ENCODE measurements around the gene AFAP1. TPM values are rescaled to one million over a fixed set of nuclear protein-coding genes. Genes with fewer than 3 reads are reported as not detected.

Gene AFAP1
- polyA plus RNA-seq, 2 donors: 2.0 to 4.0 TPM

GRCh38 chr4:7938609-7939376 lies 868 bp downstream of the AFAP1 start:
- H3K9me3 ChIP-seq (ENCODE audit: control insufficient read depth in 2 of 2, insufficient read depth in 1 of 2, low read depth in 1 of 2, low read length in 1 of 2): no peaks in the 10 kb centered on the region
- H3K4me1 ChIP-seq (ENCODE audit: control insufficient read depth in 2 of 2, insufficient read depth in 2 of 2, low read length in 1 of 2): peaks cover 0 to 14% of the 10 kb centered on the region in 2 donors
- no peaks in the 10 kb centered on the region for H3K27me3 ChIP-seq (ENCODE audit: control insufficient read depth in 1 of 2, insufficient read depth in 2 of 2, low read length in 2 of 2)
- no peaks in the 10 kb centered on the region for H3K36me3 ChIP-seq (ENCODE audit: control insufficient read depth in 2 of 2, insufficient read depth in 2 of 2, low read length in 1 of 2)
- WGBS, 2 donors: 2% methylated on average over 54 to 75 of the region's 75 CpGs
- H3K27ac ChIP-seq (ENCODE audit: low read depth in 2 of 2, low read length in 1 of 2): peak overlapping the region; percentile 90 to 92
- H3K4me3 ChIP-seq (ENCODE audit: low read depth in 1 of 2, low read length in 2 of 2): peak overlapping the region; percentile 67 to 82

- Histone ChIP-seq H3K27ac (ENCODE audit: low read depth in 2 of 2, low read length in 1 of 2) (peak overlapping the region; percentile 44 to 92), H3K36me3 (ENCODE audit: control insufficient read depth in 2 of 2, insufficient read depth in 2 of 2, low read length in 1 of 2) (no peaks in the 10 kb centered on the region), H3K9me3 (ENCODE audit: control insufficient read depth in 2 of 2, insufficient read depth in 1 of 2, low read depth in 1 of 2, low read length in 1 of 2) (no peaks in the 10 kb centered on the region), H3K27me3 (ENCODE audit: control insufficient read depth in 1 of 2, insufficient read depth in 2 of 2, low read length in 2 of 2) (no peaks in the 10 kb centered on the region), H3K4me3 (ENCODE audit: low read depth in 1 of 2, low read length in 2 of 2) (peak overlapping the region; percentile 67 to 82), H3K4me1 (ENCODE audit: control insufficient read depth in 2 of 2, insufficient read depth in 2 of 2, low read length in 1 of 2) (peaks cover 0 to 14% of the 10 kb centered on the region in 2 donors)
- 11 to 14% methylated on average over 6 of the region's 6 CpGs for WGBS, 2 donors
These were observed 1.4 kb downstream of the AFAP1 start for GRCh38 chr4:7938266-7938608.

GRCh38 chr4:7937006-7937405 lies 2.7 kb downstream of the AFAP1 start:
- Histone ChIP-seq H3K4me1 (ENCODE audit: control insufficient read depth in 2 of 2, insufficient read depth in 2 of 2, low read length in 1 of 2) (peaks cover 2 to 14% of the 10 kb centered on the region in 2 donors), H3K9me3 (ENCODE audit: control insufficient read depth in 2 of 2, insufficient read depth in 1 of 2, low read depth in 1 of 2, low read length in 1 of 2) (no peaks in the 10 kb centered on the region), H3K27ac (ENCODE audit: low read depth in 2 of 2, low read length in 1 of 2) (no peak overlapping the region), H3K36me3 (ENCODE audit: control insufficient read depth in 2 of 2, insufficient read depth in 2 of 2, low read length in 1 of 2) (no peaks in the 10 kb centered on the region), H3K27me3 (ENCODE audit: control insufficient read depth in 1 of 2, insufficient read depth in 2 of 2, low read length in 2 of 2) (no peaks in the 10 kb centered on the region), H3K4me3 (ENCODE audit: low read depth in 1 of 2, low read length in 2 of 2) (no peak overlapping the region)
- WGBS, 2 donors: 80 to 82% methylated on average over 2 of the region's 2 CpGs

GRCh38 chr4:7933651-7934510 lies 5.8 kb downstream of the AFAP1 start:
- no peaks in the 10 kb centered on the region for H3K36me3 ChIP-seq (ENCODE audit: control insufficient read depth in 2 of 2, insufficient read depth in 2 of 2, low read length in 1 of 2)
- H3K27me3 ChIP-seq (ENCODE audit: control insufficient read depth in 1 of 2, insufficient read depth in 2 of 2, low read length in 2 of 2): no peaks in the 10 kb centered on the region
- H3K4me3 ChIP-seq (ENCODE audit: low read depth in 1 of 2, low read length in 2 of 2): no peak overlapping the region
- 38 to 57% methylated on average over 14 of the region's 14 CpGs for WGBS, 2 donors
- H3K27ac ChIP-seq (ENCODE audit: low read depth in 2 of 2, low read length in 1 of 2): peak overlapping the region in 1 of 2 donors; percentile 33
- no peaks in the 10 kb centered on the region for H3K9me3 ChIP-seq (ENCODE audit: control insufficient read depth in 2 of 2, insufficient read depth in 1 of 2, low read depth in 1 of 2, low read length in 1 of 2)
- H3K4me1 ChIP-seq (ENCODE audit: control insufficient read depth in 2 of 2, insufficient read depth in 2 of 2, low read length in 1 of 2): peaks cover 2 to 15% of the 10 kb centered on the region in 2 donors

- H3K27ac ChIP-seq (ENCODE audit: low read depth in 2 of 2, low read length in 1 of 2): no peak overlapping the region
- no peaks in the 10 kb centered on the region for H3K9me3 ChIP-seq (ENCODE audit: control insufficient read depth in 2 of 2, insufficient read depth in 1 of 2, low read depth in 1 of 2, low read length in 1 of 2)
- H3K36me3 ChIP-seq (ENCODE audit: control insufficient read depth in 2 of 2, insufficient read depth in 2 of 2, low read length in 1 of 2): no peaks in the 10 kb centered on the region
- H3K4me3 ChIP-seq (ENCODE audit: low read depth in 1 of 2, low read length in 2 of 2): no peak overlapping the region
- H3K4me1 ChIP-seq (ENCODE audit: control insufficient read depth in 2 of 2, insufficient read depth in 2 of 2, low read length in 1 of 2): peaks cover 2 to 17% of the 10 kb centered on the region in 2 donors
- 76 to 86% methylated on average over 1 of the region's 1 CpG for WGBS, 2 donors
- H3K27me3 ChIP-seq (ENCODE audit: control insufficient read depth in 1 of 2, insufficient read depth in 2 of 2, low read length in 2 of 2): no peaks in the 10 kb centered on the region
These were observed 7.4 kb downstream of the AFAP1 start for GRCh38 chr4:7932287-7932686.

GRCh38 chr4:7929118-7929951 lies 10.3 kb downstream of the AFAP1 start:
- Histone ChIP-seq H3K9me3 (ENCODE audit: control insufficient read depth in 2 of 2, insufficient read depth in 1 of 2, low read depth in 1 of 2, low read length in 1 of 2) (no peaks in the 10 kb centered on the region), H3K4me3 (ENCODE audit: low read depth in 1 of 2, low read length in 2 of 2) (no peak overlapping the region), H3K4me1 (ENCODE audit: control insufficient read depth in 2 of 2, insufficient read depth in 2 of 2, low read length in 1 of 2) (peaks cover 2 to 13% of the 10 kb centered on the region in 2 donors), H3K27me3 (ENCODE audit: control insufficient read depth in 1 of 2, insufficient read depth in 2 of 2, low read length in 2 of 2) (no peaks in the 10 kb centered on the region), H3K27ac (ENCODE audit: low read depth in 2 of 2, low read length in 1 of 2) (peak overlapping the region; percentile 22 to 88), H3K36me3 (ENCODE audit: control insufficient read depth in 2 of 2, insufficient read depth in 2 of 2, low read length in 1 of 2) (no peaks in the 10 kb centered on the region)
- WGBS, 2 donors: 11 to 16% methylated on average over 7 of the region's 7 CpGs

- no peaks in the 10 kb centered on the region for H3K27me3 ChIP-seq (ENCODE audit: control insufficient read depth in 1 of 2, insufficient read depth in 2 of 2, low read length in 2 of 2)
- H3K4me3 ChIP-seq (ENCODE audit: low read depth in 1 of 2, low read length in 2 of 2): no peak overlapping the region
- H3K9me3 ChIP-seq (ENCODE audit: control insufficient read depth in 2 of 2, insufficient read depth in 1 of 2, low read depth in 1 of 2, low read length in 1 of 2): no peaks in the 10 kb centered on the region
- no peaks in the 10 kb centered on the region for H3K36me3 ChIP-seq (ENCODE audit: control insufficient read depth in 2 of 2, insufficient read depth in 2 of 2, low read length in 1 of 2)
- peak overlapping the region in 1 of 2 donors; percentile 88 for H3K27ac ChIP-seq (ENCODE audit: low read depth in 2 of 2, low read length in 1 of 2)
- WGBS, 2 donors: 63 to 75% methylated on average over 7 of the region's 7 CpGs
- H3K4me1 ChIP-seq (ENCODE audit: control insufficient read depth in 2 of 2, insufficient read depth in 2 of 2, low read length in 1 of 2): peaks cover 2 to 11% of the 10 kb centered on the region in 2 donors
These were observed 10.9 kb downstream of the AFAP1 start for GRCh38 chr4:7928711-7929110.

GRCh38 chr4:7926822-7927221 lies 12.8 kb downstream of the AFAP1 start:
- no peaks in the 10 kb centered on the region for H3K9me3 ChIP-seq (ENCODE audit: control insufficient read depth in 2 of 2, insufficient read depth in 1 of 2, low read depth in 1 of 2, low read length in 1 of 2)
- no peak overlapping the region for H3K27ac ChIP-seq (ENCODE audit: low read depth in 2 of 2, low read length in 1 of 2)
- H3K4me1 ChIP-seq (ENCODE audit: control insufficient read depth in 2 of 2, insufficient read depth in 2 of 2, low read length in 1 of 2): peaks cover 0 to 11% of the 10 kb centered on the region in 2 donors
- 84 to 88% methylated on average over 7 of the region's 7 CpGs for WGBS, 2 donors
- no peak overlapping the region for H3K4me3 ChIP-seq (ENCODE audit: low read depth in 1 of 2, low read length in 2 of 2)
- no peaks in the 10 kb centered on the region for H3K27me3 ChIP-seq (ENCODE audit: control insufficient read depth in 1 of 2, insufficient read depth in 2 of 2, low read length in 2 of 2)
- H3K36me3 ChIP-seq (ENCODE audit: control insufficient read depth in 2 of 2, insufficient read depth in 2 of 2, low read length in 1 of 2): no peaks in the 10 kb centered on the region

GRCh38 chr4:7924570-7924969 lies 15.1 kb downstream of the AFAP1 start:
- H3K27ac ChIP-seq (ENCODE audit: low read depth in 2 of 2, low read length in 1 of 2): no peak overlapping the region
- H3K4me3 ChIP-seq (ENCODE audit: low read depth in 1 of 2, low read length in 2 of 2): no peak overlapping the region
- H3K27me3 ChIP-seq (ENCODE audit: control insufficient read depth in 1 of 2, insufficient read depth in 2 of 2, low read length in 2 of 2): no peaks in the 10 kb centered on the region
- H3K9me3 ChIP-seq (ENCODE audit: control insufficient read depth in 2 of 2, insufficient read depth in 1 of 2, low read depth in 1 of 2, low read length in 1 of 2): no peaks in the 10 kb centered on the region
- no peaks in the 10 kb centered on the region for H3K36me3 ChIP-seq (ENCODE audit: control insufficient read depth in 2 of 2, insufficient read depth in 2 of 2, low read length in 1 of 2)
- peaks cover 0 to 9% of the 10 kb centered on the region in 2 donors for H3K4me1 ChIP-seq (ENCODE audit: control insufficient read depth in 2 of 2, insufficient read depth in 2 of 2, low read length in 1 of 2)
- WGBS, 2 donors: 69 to 71% methylated on average over 4 of the region's 4 CpGs
